GM12878 (cell line): ENCODE data around the gene KIRREL3. TPM values are rescaled to one million over a fixed set of nuclear protein-coding genes. Genes with fewer than 3 reads are reported as not detected.

ENCODE experiments used
- ATAC-seq: fragments of 200-7000 bp; cut with Tn5 transposase; 3 replicates; pipeline ENCODE4 v1.9.1; 2020; ENCODE audit warnings: mild to moderate bottlenecking, moderate library complexity
- BruUV-seq: library from RNA; stranded (reverse); fragments of 400-500 nt; replicated peaks from 2 replicates; lab custom pipeline; 2021; lab: Mats Ljungman, UMichigan
- CTCF ChIA-PET: fragments of 300-600 bp; sonication (Branson Sonifier 250); formaldehyde crosslinking; extraction: SDS; loops from one replicate; lab custom pipeline; 2021; ENCODE audit warnings: inconsistent platforms; lab: Yijun Ruan, JAX
- POLR2A ChIA-PET: fragments of 350-600 bp; formaldehyde crosslinking; extraction: SDS; loops from one replicate; lab custom pipeline; 2021; ENCODE audit warnings: inconsistent platforms; lab: Charles Lee
- RAD21 ChIA-PET: fragments of 300-600 bp; sonication (Branson Sonifier 250); formaldehyde crosslinking; loops from one replicate; lab custom pipeline; 2023; ENCODE audit warnings: antibody characterized with exemption; ENCODE audit not compliant: unreplicated experiment; lab: Charles Lee
- SMC1A ChIA-PET: fragments of 300-600 bp; sonication (Branson Sonifier 250); formaldehyde crosslinking; loops from one replicate; lab custom pipeline; 2023; ENCODE audit not compliant: unreplicated experiment, uncharacterized antibody; lab: Charles Lee
- DNase-seq: peaks from one replicate; pipeline ENCODE4 v3.0.0-alpha.2; 2011; ENCODE audit warnings: low read depth, low spot score
- FAIRE-seq: peaks from 3 replicates; lab custom pipeline; 2011; peaks lifted over from hg19 to GRCh38; lab: Jason Lieb, UNC
- H2AFZ ChIP-seq: 2 replicates; pipeline ENCODE4 v1.6.0; 2011; ENCODE audit warnings: low read depth, low read length, control low read depth; ENCODE audit not compliant: control insufficient read depth
- H3K27ac ChIP-seq: 2 replicates; pipeline ENCODE4 v1.5.1; 2011; ENCODE audit warnings: control low read depth; ENCODE audit not compliant: control insufficient read depth, insufficient read depth
- H3K27me3 ChIP-seq, 2 experiments: replicated peaks in 1 of 2; 2 replicates each; pipeline versions ENCODE4 v1.6.0 to v1.6.1; 2011; ENCODE audit warnings: low read length in 1 of 2; ENCODE audit not compliant: control insufficient read depth in 2 of 2, insufficient read depth in 2 of 2
- H3K36me3 ChIP-seq, 2 experiments: 2 replicates each; pipeline ENCODE4 v1.5.1; 2011; ENCODE audit warnings: low read length in 1 of 2; ENCODE audit not compliant: control insufficient read depth in 2 of 2, insufficient read depth in 2 of 2
- H3K4me1 ChIP-seq: 2 replicates; pipeline ENCODE4 v1.6.1; 2011; ENCODE audit warnings: mild to moderate bottlenecking, low read length, moderate library complexity, mixed read lengths; ENCODE audit not compliant: control insufficient read depth, insufficient read depth
- H3K4me2 ChIP-seq: 2 replicates; pipeline ENCODE4 v1.6.0; 2011; ENCODE audit warnings: control low read depth; ENCODE audit not compliant: control insufficient read depth, insufficient read depth
- H3K4me3 ChIP-seq: fragments of 200-600 bp; sonication (generic); 2 replicates; pipeline ENCODE4 v1.5.1; 2016
- H3K79me2 ChIP-seq: 2 replicates; pipeline ENCODE4 v1.6.0; 2011; ENCODE audit warnings: low read length; ENCODE audit not compliant: control insufficient read depth, insufficient read depth
- H3K9ac ChIP-seq: 2 replicates; pipeline ENCODE4 v1.8.0; 2011; ENCODE audit warnings: low read length, control low read depth, mixed read lengths; ENCODE audit not compliant: control insufficient read depth, insufficient read depth
- H3K9me3 ChIP-seq: replicated peaks from 3 replicates; pipeline ENCODE4 v1.5.1; 2011; ENCODE audit warnings: mild to moderate bottlenecking, low read length; ENCODE audit not compliant: control insufficient read depth, insufficient read depth
- H4K20me1 ChIP-seq: 2 replicates; pipeline ENCODE4 v1.6.0; 2011; ENCODE audit not compliant: control insufficient read depth, insufficient read depth
- CEBPZ ChIP-seq: fragments of 150-350 bp; IDR thresholded peaks from 2 replicates; pipeline ENCODE4 v1.6.1; 2016; ENCODE audit warnings: low read depth, low read length
- CUX1 ChIP-seq: IDR thresholded peaks from 2 replicates; pipeline ENCODE4 v1.6.1; 2012; ENCODE audit warnings: improper control_type of control experiment, low read depth, low read length; ENCODE audit not compliant: insufficient replicate concordance
- E4F1 ChIP-seq: fragments of 450-650 bp; IDR thresholded peaks from 2 replicates; pipeline ENCODE4 v1.6.1; 2018; ENCODE audit warnings: borderline replicate concordance, mild to moderate bottlenecking; ENCODE audit not compliant: partially characterized antibody
- RAD51 ChIP-seq: fragments of 450-650 bp; IDR thresholded peaks from 2 replicates; pipeline ENCODE4 v1.6.1; 2016; ENCODE audit warnings: moderate library complexity, mild to moderate bottlenecking, inconsistent platforms
- USF2 ChIP-seq: IDR thresholded peaks from 2 replicates; pipeline ENCODE4 v1.6.1; 2011; ENCODE audit warnings: low read depth, low read length, improper control_type of control experiment, borderline replicate concordance
- WGBS: methylation state at CpG from one replicate; pipeline ENCODE4 v1.1.6; 2016; ENCODE audit warnings: low lambda C conversion rate; ENCODE audit not compliant: insufficient replicate concordance, insufficient coverage; ENCODE audit errors: missing lambda C conversion rate; 5-methylcytosine and 5-hydroxymethylcytosine counted together
- in situ Hi-C: fragments of 300-500 bp; cut with MboI; formaldehyde crosslinking; loops from 9 replicates; pipeline ENCODE4 v1.14.3; 2018; ENCODE audit warnings: mixed read lengths
- intact Hi-C: fragments of 100-400 bp; cut with micrococcal nuclease; formaldehyde crosslinking; loops from one replicate; pipeline ENCODE4 v1.14.2; 2022; ENCODE audit not compliant: unreplicated experiment
- polyA plus RNA-seq, 11 experiments: library from polyadenylated mRNA; depleted of rRNA in 4 of 11; unstranded in 6 of 11; stranded (reverse) in 5 of 11; fragments of >200 nt; fragmentation: Nextera tagmentation in 4 of 11; fragmentation: Illumina TruSeq in 1 of 11; extraction: Ambion mirVana in 4 of 11; extraction: Trizol in 1 of 11; gene quantifications; 1 replicate in 1 of 11; 2 replicates in 10 of 11; pipeline versions ENCODE4 v1.2.1 to v1.2.3, GENCODE V29; 2011 to 2016; ENCODE audit warnings: inconsistent platforms in 2 of 11, missing spikeins in 2 of 11, low read depth in 1 of 11
- total RNA-seq, 4 experiments: library from RNA; depleted of rRNA in 3 of 4; stranded (reverse); fragments of >200 nt in 3 of 4; fragmentation: Illumina TruSeq in 1 of 4; extraction: Trizol in 1 of 4; gene quantifications; 2 replicates each; pipeline versions ENCODE4 v1.2.1 to v1.2.3, GENCODE V29; 2013 to 2021

The KIRREL3 gene
- total and polyA plus RNA-seq, 10 of the 15 experiments (the other 5 are each of a cell fraction or from before 2014, with no cell fraction given), result under 0.01 TPM; not detected in 9

- TF ChIP-seq CUX1 (no peak), USF2 (no peak)
Observed at GRCh38 chr11:126751242-126751641, 249.3 kb downstream of the KIRREL3 start (continued).

- Histone ChIP-seq H3K79me2 (no peaks in the 10 kb centered on the region), H3K4me1 (no peaks in the 10 kb centered on the region), H3K27me3 (0 out of 4 replicates have a peak, but pooled peaks cover 0 to 4% of the 10 kb centered on the region in 2 experiments), H3K4me3 (no peak overlapping the region), H2AFZ (no peak overlapping the region)
- in situ Hi-C loops, result no loop called here
- ATAC-seq, result no peak
- TF ChIP-seq E4F1 (no peak), CEBPZ (no peak), RAD51 (no peak)
- TF ChIP-seq, all 136 proteins: peak for 0
- H3K9ac ChIP-seq, result no peak overlapping the region
- BruUV-seq, result no TSS peak
- no peak for DNase-seq
- H4K20me1 ChIP-seq, result no peaks in the 10 kb centered on the region
- no peak for FAIRE-seq
- H3K27ac ChIP-seq, result no peak overlapping the region
- no peaks in the 10 kb centered on the region for H3K9me3 ChIP-seq
- 32% methylated on average over 6 of the region's 6 CpGs for WGBS
- ChIA-PET CTCF (no interaction called here), RAD21 (no interaction called here), SMC1A (no interaction called here), POLR2A (no interaction called here)
- intact Hi-C loops, result no loop called here
- no peak overlapping the region for H3K4me2 ChIP-seq
- H3K36me3 ChIP-seq, result no peaks in the 10 kb centered on the region
Observed at GRCh38 chr11:126748793-126749192, 251.8 kb downstream of the KIRREL3 start.
